ENCODE data around the gene SLC25A28. TPM values are rescaled to one million over a fixed set of nuclear protein-coding genes. Genes with fewer than 3 reads are reported as not detected.

The SLC25A28 gene
- total RNA-seq: 53.3 and 62.3 TPM in 2 replicates

GRCh38 chr10:99619851-99620710 lies at the start of gene SLC25A28:
Gene SLC25A28, minus strand, starts transcription at chr10:99620439. Its CDS starts 104 bp downstream, at chr10:99620335.
- DNase-seq (ENCODE audit: low spot score): peak; percentile 91
- Mint-ChIP-seq H3K4me1 (ENCODE audit: low read depth) (peaks cover 47% of the 10 kb centered on the region), H3K27me3 (ENCODE audit: insufficient read depth) (no peaks in the 10 kb centered on the region), H3K9me3 (no peaks in the 10 kb centered on the region), H3K27ac (peak within 1 kb of the TSS; percentile 97), H3K36me3 (ENCODE audit: low read depth) (peaks cover 20% of the 10 kb centered on the region), H3K4me3 (peak within 1 kb of the TSS; percentile 94)
- intact Hi-C loops (cut with micrococcal nuclease): loop anchor here (1.0 to 10.0 kb wide), 9 partner anchors 39 to 1979 kb away; partner anchors contain the start of genes COX15, CUTC, ENTPD7 and ERLIN1

GRCh38 chr10:99667108-99667751 lies 47.0 kb upstream of the SLC25A28 start:
- no peak for DNase-seq (ENCODE audit: low spot score)
- Mint-ChIP-seq H3K27ac (no peak overlapping the region), H3K9me3 (no peaks in the 10 kb centered on the region), H3K4me3 (no peak overlapping the region), H3K4me1 (ENCODE audit: low read depth) (no peaks in the 10 kb centered on the region), H3K27me3 (ENCODE audit: insufficient read depth) (no peaks in the 10 kb centered on the region), H3K36me3 (ENCODE audit: low read depth) (peaks cover 12% of the 10 kb centered on the region)
- intact Hi-C loops (cut with micrococcal nuclease): no loop called here

GRCh38 chr10:99665304-99665703 lies 45.1 kb upstream of the SLC25A28 start:
- H3K4me3 Mint-ChIP-seq: no peak overlapping the region
- H3K27ac Mint-ChIP-seq: no peak overlapping the region
- peaks cover under 1% of the 10 kb centered on the region for H3K4me1 Mint-ChIP-seq (ENCODE audit: low read depth)
- intact Hi-C loops (cut with micrococcal nuclease): no loop called here
- H3K27me3 Mint-ChIP-seq (ENCODE audit: insufficient read depth): no peaks in the 10 kb centered on the region
- no peak for DNase-seq (ENCODE audit: low spot score)
- H3K36me3 Mint-ChIP-seq (ENCODE audit: low read depth): peaks cover 13% of the 10 kb centered on the region
- no peaks in the 10 kb centered on the region for H3K9me3 Mint-ChIP-seq

- intact Hi-C loops (cut with micrococcal nuclease): no loop called here
- peaks cover 10% of the 10 kb centered on the region for H3K27me3 Mint-ChIP-seq (ENCODE audit: insufficient read depth)
Observed at GRCh38 chr10:99661377-99661763, 41.1 kb upstream of the SLC25A28 start.

GRCh38 chr10:99660662-99661376 lies 40.6 kb upstream of the SLC25A28 start:
- intact Hi-C loops (cut with micrococcal nuclease): no loop called here
- H3K27me3 Mint-ChIP-seq (ENCODE audit: insufficient read depth): peaks cover 16% of the 10 kb centered on the region

More at GRCh38 chr10:99661377-99661763, 41.1 kb upstream of the SLC25A28 start:
- peak overlapping the region; percentile 17 for H3K4me3 Mint-ChIP-seq
- H3K9me3 Mint-ChIP-seq: no peaks in the 10 kb centered on the region
- H3K36me3 Mint-ChIP-seq (ENCODE audit: low read depth): peaks cover 11% of the 10 kb centered on the region
- no peak overlapping the region for H3K27ac Mint-ChIP-seq
- no peak for DNase-seq (ENCODE audit: low spot score)
- peaks cover 17% of the 10 kb centered on the region for H3K4me1 Mint-ChIP-seq (ENCODE audit: low read depth)

GRCh38 chr10:99659868-99660366 lies 39.7 kb upstream of the SLC25A28 start:
- Mint-ChIP-seq H3K4me1 (ENCODE audit: low read depth) (peaks cover 17% of the 10 kb centered on the region), H3K36me3 (ENCODE audit: low read depth) (peaks cover 4% of the 10 kb centered on the region), H3K27me3 (ENCODE audit: insufficient read depth) (peaks cover 19% of the 10 kb centered on the region), H3K27ac (no peak overlapping the region), H3K9me3 (no peaks in the 10 kb centered on the region), H3K4me3 (peak overlapping the region; percentile 96)
- intact Hi-C loops (cut with micrococcal nuclease): loop anchor here (1.0 kb wide), 3 partner anchors 40 to 230 kb away; partner anchors contain the start of genes GOT1 and SLC25A28
- DNase-seq (ENCODE audit: low spot score): no peak

More at GRCh38 chr10:99660662-99661376, 40.6 kb upstream of the SLC25A28 start:
- Mint-ChIP-seq H3K4me3 (peak overlapping the region; percentile 38), H3K9me3 (no peaks in the 10 kb centered on the region), H3K4me1 (ENCODE audit: low read depth) (peaks cover 17% of the 10 kb centered on the region), H3K36me3 (ENCODE audit: low read depth) (peaks cover 9% of the 10 kb centered on the region), H3K27ac (no peak overlapping the region)
- no peak for DNase-seq (ENCODE audit: low spot score)

- no peaks in the 10 kb centered on the region for H3K9me3 Mint-ChIP-seq
- H3K4me3 Mint-ChIP-seq: peak within 1 kb of the TSS; percentile 96
- H3K27me3 Mint-ChIP-seq (ENCODE audit: insufficient read depth): peaks cover 19% of the 10 kb centered on the region
- DNase-seq (ENCODE audit: low spot score): peak; percentile 90
- intact Hi-C loops (cut with micrococcal nuclease): loop anchor here (1.0 kb wide), 3 partner anchors 39 to 229 kb away; partner anchors contain the start of genes GOT1 and SLC25A28
- H3K36me3 Mint-ChIP-seq (ENCODE audit: low read depth): peaks cover 4% of the 10 kb centered on the region
- peak within 1 kb of the TSS; percentile 91 for H3K27ac Mint-ChIP-seq
- peaks cover 17% of the 10 kb centered on the region for H3K4me1 Mint-ChIP-seq (ENCODE audit: low read depth)
Observed at GRCh38 chr10:99659031-99659867, 39.0 kb upstream of the SLC25A28 start, which contains the start of gene ENTPD7. Gene ENTPD7, plus strand, starts transcription at chr10:99659509. Its CDS starts 448 bp downstream, at chr10:99659957.

- peak overlapping the region; percentile 91 for H3K27ac Mint-ChIP-seq
- H3K27me3 Mint-ChIP-seq (ENCODE audit: insufficient read depth): peaks cover 19% of the 10 kb centered on the region
- DNase-seq (ENCODE audit: low spot score): peak; percentile 16
- H3K9me3 Mint-ChIP-seq: no peaks in the 10 kb centered on the region
- H3K36me3 Mint-ChIP-seq (ENCODE audit: low read depth): peaks cover 3% of the 10 kb centered on the region
- intact Hi-C loops (cut with micrococcal nuclease): loop anchor here (1.0 kb wide), 3 partner anchors 38 to 228 kb away; partner anchors contain the start of genes GOT1 and SLC25A28
- H3K4me1 Mint-ChIP-seq (ENCODE audit: low read depth): peaks cover 17% of the 10 kb centered on the region
- H3K4me3 Mint-ChIP-seq: peak overlapping the region; percentile 96
Observed at GRCh38 chr10:99658622-99659030, 38.4 kb upstream of the SLC25A28 start.

- intact Hi-C loops (cut with micrococcal nuclease): no loop called here
- Mint-ChIP-seq H3K27me3 (ENCODE audit: insufficient read depth) (peaks cover 21% of the 10 kb centered on the region), H3K27ac (no peak overlapping the region), H3K9me3 (no peaks in the 10 kb centered on the region), H3K4me3 (no peak overlapping the region), H3K4me1 (ENCODE audit: low read depth) (peaks cover 17% of the 10 kb centered on the region), H3K36me3 (ENCODE audit: low read depth) (no peaks in the 10 kb centered on the region)
- DNase-seq (ENCODE audit: low spot score): no peak
Observed at GRCh38 chr10:99656199-99657064, 36.2 kb upstream of the SLC25A28 start.

- Mint-ChIP-seq H3K4me1 (ENCODE audit: low read depth) (peaks cover 10% of the 10 kb centered on the region), H3K4me3 (no peak overlapping the region), H3K27ac (no peak overlapping the region), H3K27me3 (ENCODE audit: insufficient read depth) (peaks cover 21% of the 10 kb centered on the region), H3K36me3 (ENCODE audit: low read depth) (no peaks in the 10 kb centered on the region), H3K9me3 (no peaks in the 10 kb centered on the region)
- DNase-seq (ENCODE audit: low spot score): no peak
- intact Hi-C loops (cut with micrococcal nuclease): no loop called here
Observed at GRCh38 chr10:99654390-99655175, 34.3 kb upstream of the SLC25A28 start.

Data from activated T-helper 1 cell treated with anti-CD3 and anti-CD28 coated beads, Interleukin-12 subunit alpha, Interleukin-12 subunit beta, Interleukin-2, Interleukin-4 antibody, amounts not matched to agents 30 ng/mL and 10 ng/mL and 1 ng/mL, durations not matched to agents 14 hours and 24 hours and 36 hours (primary cell).